Measurements from ENCODE around the gene SH2D3A.
"Not testable (repeated sequence)": the region's sequence is repeated elsewhere in the genome, so short reads cannot be mapped to it uniquely, and the experiment has no call there.

The SH2D3A gene

DNA sequence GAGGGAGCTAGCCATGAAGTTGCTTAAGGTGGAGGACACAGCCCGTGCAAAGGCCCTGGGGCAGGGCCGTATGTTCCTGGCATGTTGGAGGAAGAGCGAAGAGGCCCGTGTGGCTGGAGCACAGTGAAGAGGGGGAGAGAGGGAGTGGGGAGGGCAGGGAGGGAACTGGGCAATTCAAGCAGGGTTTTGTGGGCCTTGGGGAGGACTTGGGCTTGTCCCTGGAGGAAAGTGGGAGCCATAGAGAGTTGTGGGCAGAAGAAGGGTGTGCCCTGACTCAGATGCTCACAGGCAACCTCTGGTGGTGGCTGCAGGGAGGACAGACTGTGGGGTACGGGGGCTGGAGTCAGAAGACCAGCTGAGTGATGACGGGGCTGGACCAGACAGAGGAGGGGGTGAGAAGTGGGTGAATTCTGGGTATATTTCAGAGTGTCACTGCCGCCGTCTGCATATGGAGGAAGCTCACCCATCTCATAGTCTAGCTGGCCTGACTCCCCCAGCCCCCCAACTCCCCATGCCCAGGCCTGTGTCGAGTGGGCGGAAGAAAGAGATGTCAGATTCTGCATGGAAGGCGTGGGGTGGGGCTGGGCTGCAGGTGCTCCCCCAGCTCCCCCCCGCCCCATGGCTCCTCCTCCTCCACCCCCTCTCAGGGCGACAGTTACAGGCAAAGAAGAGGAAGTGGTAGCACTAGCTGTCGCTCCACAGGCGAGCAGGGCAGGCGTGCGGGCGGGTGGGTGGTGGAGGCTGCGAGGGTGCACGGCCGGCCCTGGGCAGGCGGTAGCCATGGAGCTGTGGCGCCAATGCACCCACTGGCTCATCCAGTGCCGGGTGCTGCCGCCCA, 5.0 kb upstream of the SH2D3A start, which contains the start of gene VAV1:
TSS of gene VAV1 (plus strand) at position 681 of the 838 bp plus-strand sequence. CDS start at position 781, 100 bp downstream.
- in situ Hi-C loops (cut with HindIII; ENCODE audit: low sequenced_read_pairs): no loop called here
- TF ChIP-seq, protein P1, sequence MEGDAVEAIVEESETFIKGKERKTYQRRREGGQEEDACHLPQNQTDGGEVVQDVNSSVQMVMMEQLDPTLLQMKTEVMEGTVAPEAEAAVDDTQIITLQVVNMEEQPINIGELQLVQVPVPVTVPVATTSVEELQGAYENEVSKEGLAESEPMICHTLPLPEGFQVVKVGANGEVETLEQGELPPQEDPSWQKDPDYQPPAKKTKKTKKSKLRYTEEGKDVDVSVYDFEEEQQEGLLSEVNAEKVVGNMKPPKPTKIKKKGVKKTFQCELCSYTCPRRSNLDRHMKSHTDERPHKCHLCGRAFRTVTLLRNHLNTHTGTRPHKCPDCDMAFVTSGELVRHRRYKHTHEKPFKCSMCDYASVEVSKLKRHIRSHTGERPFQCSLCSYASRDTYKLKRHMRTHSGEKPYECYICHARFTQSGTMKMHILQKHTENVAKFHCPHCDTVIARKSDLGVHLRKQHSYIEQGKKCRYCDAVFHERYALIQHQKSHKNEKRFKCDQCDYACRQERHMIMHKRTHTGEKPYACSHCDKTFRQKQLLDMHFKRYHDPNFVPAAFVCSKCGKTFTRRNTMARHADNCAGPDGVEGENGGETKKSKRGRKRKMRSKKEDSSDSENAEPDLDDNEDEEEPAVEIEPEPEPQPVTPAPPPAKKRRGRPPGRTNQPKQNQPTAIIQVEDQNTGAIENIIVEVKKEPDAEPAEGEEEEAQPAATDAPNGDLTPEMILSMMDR (IDR thresholded peaks at IDR 0.05; ENCODE audit: low read depth, low read length): no peak
- DNase-seq (ENCODE audit: low read depth, low spot score): no peak
- H3K4me3 ChIP-seq (ENCODE audit: low read depth, low read length): no peak within 1 kb of the TSS

DNA sequence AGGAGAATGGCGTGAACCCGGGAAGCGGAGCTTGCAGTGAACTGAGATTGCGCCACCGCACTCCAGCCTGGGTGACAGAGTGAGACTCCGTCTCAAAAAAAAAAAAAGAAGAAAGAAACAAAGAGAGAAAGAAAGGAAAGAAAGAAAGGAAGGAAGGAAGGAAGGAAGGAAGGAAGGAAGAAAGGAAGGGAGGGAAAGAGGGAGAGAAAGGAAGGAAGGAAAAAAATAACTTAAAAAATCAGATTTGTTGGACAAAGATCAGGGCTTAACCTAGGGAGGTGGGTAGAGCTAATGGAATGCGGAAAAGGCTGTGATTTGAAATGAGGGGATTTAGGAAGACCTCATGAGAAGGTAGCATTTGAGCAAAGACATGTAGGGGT, 4.4 kb upstream of the SH2D3A start:
- H3K4me3 ChIP-seq (ENCODE audit: low read depth, low read length); in situ Hi-C loops (cut with HindIII; ENCODE audit: low sequenced_read_pairs); DNase-seq (ENCODE audit: low read depth, low spot score): not testable (repeated sequence)

DNA sequence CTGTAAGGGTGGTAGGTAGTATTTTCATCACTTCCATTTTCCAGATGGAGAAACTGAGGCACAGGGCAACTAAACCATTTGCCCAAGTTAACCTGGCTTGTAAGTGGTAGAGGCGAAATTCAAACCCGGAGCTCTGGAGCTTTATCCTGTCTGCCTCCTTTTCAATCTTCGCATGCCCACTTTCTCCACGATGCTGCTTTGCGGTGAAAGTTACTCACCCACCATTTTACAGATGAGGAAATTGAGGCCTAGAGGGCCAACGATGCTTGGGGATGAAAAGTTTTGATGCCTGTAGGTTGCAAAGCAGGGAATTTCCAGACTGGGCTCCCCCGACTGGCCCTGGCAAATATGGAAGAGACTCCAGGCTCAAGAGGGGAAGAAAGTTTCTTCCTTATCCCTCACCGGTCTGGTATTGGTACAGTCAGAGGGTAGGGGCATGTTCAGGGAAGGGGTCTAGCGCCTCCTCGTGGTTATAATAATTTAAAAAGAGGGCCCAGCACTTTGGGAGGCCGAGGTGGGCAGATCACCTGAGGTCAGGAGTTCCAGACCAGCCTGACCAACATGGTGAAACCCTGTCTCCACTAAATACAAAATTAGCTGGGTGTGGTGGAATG, 1.9 kb upstream of the SH2D3A start:
- H3K4me3 ChIP-seq (ENCODE audit: low read depth, low read length): no peak overlapping the region
- TF ChIP-seq, protein P1 (IDR thresholded peaks at IDR 0.05; ENCODE audit: low read depth, low read length): no peak
- in situ Hi-C loops (cut with HindIII; ENCODE audit: low sequenced_read_pairs): no loop called here
- no peak for DNase-seq (ENCODE audit: low read depth, low spot score)

DNA sequence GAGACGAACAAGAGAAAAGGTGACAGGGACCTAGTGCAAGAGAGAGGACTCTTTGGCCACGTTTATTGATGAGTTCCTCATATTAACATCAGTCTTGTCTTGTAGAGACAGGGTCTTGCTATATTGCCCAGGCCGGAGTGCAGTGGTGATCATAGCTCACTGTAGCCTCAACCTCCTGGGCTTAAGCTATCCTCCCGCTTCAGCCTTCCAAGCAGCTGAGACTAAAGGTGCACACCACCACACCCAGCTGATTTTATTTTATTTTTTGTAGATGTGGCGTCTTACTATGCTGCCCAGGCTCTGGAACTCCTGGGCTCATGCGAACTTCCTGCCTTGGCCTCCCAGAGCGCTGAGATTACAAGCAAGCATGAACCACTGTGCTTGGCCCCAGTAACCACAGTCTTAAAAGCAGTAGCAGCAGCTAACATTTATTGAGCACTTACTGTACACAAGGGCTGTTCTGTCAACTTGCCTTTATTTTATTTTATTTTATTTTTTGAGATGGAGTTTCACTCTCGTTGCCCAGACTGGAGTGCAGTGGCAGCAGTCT, 1.1 kb upstream of the SH2D3A start:
- DNase-seq (ENCODE audit: low read depth, low spot score): no peak
- no peak overlapping the region for H3K4me3 ChIP-seq (ENCODE audit: low read depth, low read length)
- TF ChIP-seq, protein P1 (IDR thresholded peaks at IDR 0.05; ENCODE audit: low read depth, low read length): no peak
- in situ Hi-C loops (cut with HindIII; ENCODE audit: low sequenced_read_pairs): no loop called here

DNA sequence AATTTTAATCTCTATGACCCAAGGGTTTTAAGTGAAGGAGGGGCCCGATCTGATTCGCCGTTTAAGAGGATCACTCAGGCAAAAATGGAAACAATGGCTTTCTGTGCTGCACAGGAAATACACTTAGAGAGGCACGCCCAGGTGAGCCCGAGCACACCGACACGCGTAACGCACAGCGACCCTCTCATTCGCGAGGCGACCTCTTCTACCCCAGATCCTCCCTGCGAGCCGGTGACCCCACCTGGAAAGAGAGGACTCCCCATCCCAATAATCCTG, 216 bp downstream of the SH2D3A start:
- no peak overlapping the region for H3K4me3 ChIP-seq (ENCODE audit: low read depth, low read length)
- DNase-seq (ENCODE audit: low read depth, low spot score): no peak
- TF ChIP-seq, protein P1 (IDR thresholded peaks at IDR 0.05; ENCODE audit: low read depth, low read length): no peak

DNA sequence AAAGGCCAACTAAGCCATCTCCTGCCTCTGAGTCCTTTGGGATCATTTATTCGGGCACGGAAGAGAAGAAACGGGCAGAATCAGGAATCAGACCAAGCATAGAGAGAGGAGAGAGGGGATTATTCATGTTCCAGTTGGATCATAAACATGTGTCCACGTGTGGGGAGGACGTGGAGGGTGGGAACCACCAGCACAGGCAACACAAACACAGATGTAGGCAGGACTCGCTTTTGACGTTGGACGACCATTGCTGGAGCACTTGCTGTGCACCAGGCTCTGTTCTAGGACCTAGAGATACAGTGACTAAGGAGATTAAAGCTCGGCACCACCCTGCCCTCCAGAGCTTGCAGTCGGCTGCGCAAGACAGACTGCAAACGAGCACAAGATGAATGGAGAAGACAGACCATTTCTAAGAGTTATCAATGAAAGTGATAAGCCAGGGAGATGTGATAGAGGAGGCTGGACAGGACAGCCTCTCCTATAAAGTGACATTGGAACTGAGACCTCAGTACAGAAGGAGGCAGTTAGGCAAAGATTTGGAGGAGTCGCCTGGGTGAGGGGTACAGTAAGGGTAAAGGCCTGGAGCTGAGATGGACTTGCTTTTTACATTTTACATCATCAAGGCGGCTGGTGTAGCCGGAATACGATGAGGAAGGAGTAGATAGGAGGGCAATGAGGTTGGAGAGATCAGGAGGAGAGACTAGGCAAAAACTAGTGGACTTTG, 716 bp downstream of the SH2D3A start:
- H3K4me3 ChIP-seq (ENCODE audit: low read depth, low read length): no peak overlapping the region
- DNase-seq (ENCODE audit: low read depth, low spot score): no peak
- TF ChIP-seq, protein P1 (IDR thresholded peaks at IDR 0.05; ENCODE audit: low read depth, low read length): no peak
- in situ Hi-C loops (cut with HindIII; ENCODE audit: low sequenced_read_pairs): no loop called here

More for the DNA sequence above, 216 bp downstream of the SH2D3A start:
- in situ Hi-C loops (cut with HindIII; ENCODE audit: low sequenced_read_pairs): no loop called here

All from astrocyte of the spinal cord (primary cell).